Esophagus (tissue), 2 donors: Measurements from ENCODE around the gene MLYCD. TPM values are rescaled to one million over a fixed set of nuclear protein-coding genes. Genes with fewer than 3 reads are reported as not detected.
A peak's percentile ranks its signal among the peaks of the same experiment; 100 is the strongest.

Experiments used
- H3K27ac ChIP-seq, 2 donors: one replicate each; pipeline ENCODE4 v1.5.1; 2013; ENCODE audit warnings: low read depth in 2 of 2, mild to moderate bottlenecking in 2 of 2, inconsistent platforms in 1 of 2, low read length in 1 of 2, moderate library complexity in 1 of 2
- H3K27me3 ChIP-seq, 2 donors: one replicate each; pipeline ENCODE4 v1.6.1; 2013; ENCODE audit warnings: low read length in 2 of 2, control low read depth in 1 of 2, mild to moderate bottlenecking in 1 of 2; ENCODE audit not compliant: insufficient read depth in 2 of 2, control insufficient read depth in 1 of 2
- H3K36me3 ChIP-seq, 2 donors: one replicate each; pipeline ENCODE4 v1.6.1; 2013; ENCODE audit warnings: low read length in 1 of 2; ENCODE audit not compliant: control insufficient read depth in 2 of 2, insufficient read depth in 2 of 2
- H3K4me1 ChIP-seq, 2 donors: one replicate each; pipeline ENCODE4 v1.6.1; 2013; ENCODE audit warnings: low read length in 1 of 2; ENCODE audit not compliant: control insufficient read depth in 2 of 2, insufficient read depth in 2 of 2
- H3K4me3 ChIP-seq, 2 donors: one replicate each; pipeline ENCODE4 v1.5.1; 2013; ENCODE audit warnings: low read length in 2 of 2, mild to moderate bottlenecking in 2 of 2, low read depth in 1 of 2, moderate library complexity in 1 of 2
- H3K9me3 ChIP-seq, 2 donors: one replicate each; pipeline ENCODE4 v1.6.1; 2013; ENCODE audit warnings: mild to moderate bottlenecking in 2 of 2, low read depth in 1 of 2, low read length in 1 of 2, moderate library complexity in 1 of 2; ENCODE audit not compliant: control insufficient read depth in 2 of 2, insufficient read depth in 1 of 2
- WGBS, 2 donors: extraction: QIAGEN DNeasy Blood & Tissue Kit; methylation state at CpG; one replicate each; pipeline ENCODE4 v1.1.7; 2013; 5-methylcytosine and 5-hydroxymethylcytosine counted together
- polyA plus RNA-seq, 2 donors: library from polyadenylated mRNA; stranded (reverse); fragments of 200-250 nt; gene quantifications; one replicate each; pipeline ENCODE4 v1.2.3, GENCODE V29; 2013
- donor health status: healthy with polysubstance abuse.
- donor health status: Bipolar disorder and iron deficiency.

Gene MLYCD
- polyA plus RNA-seq, 2 donors = 1.6 to 2.4 TPM

DNA sequence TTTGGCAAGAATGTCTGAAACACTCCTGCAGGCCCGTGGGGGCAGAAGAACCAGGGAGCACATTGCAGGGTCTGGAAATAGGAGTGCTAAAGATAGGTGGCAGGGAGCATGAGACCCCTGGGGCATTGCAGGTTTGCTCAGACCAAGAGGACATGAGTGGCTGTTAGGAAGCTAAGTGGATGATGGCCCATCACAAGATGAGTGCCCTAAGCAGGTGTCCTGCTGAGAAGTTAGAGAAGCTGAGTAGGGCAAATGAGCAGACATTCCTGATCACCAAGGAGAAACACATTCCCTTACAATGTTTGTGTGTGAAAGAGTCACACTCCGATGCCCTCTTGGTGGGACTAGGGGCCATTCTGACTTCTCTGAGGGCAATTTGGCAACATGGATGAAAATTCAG, 9.9 kb downstream of the MLYCD start:
- WGBS, 2 donors = 88 to 89% methylated on average over 2 of the region's 2 CpGs
- no peak overlapping the region for H3K27ac ChIP-seq
- H3K4me1 ChIP-seq = peaks cover 0 to 3% of the 10 kb centered on the region in 2 donors
- no peaks in the 10 kb centered on the region for H3K9me3 ChIP-seq
- H3K36me3 ChIP-seq = peaks cover 12% of the 10 kb centered on the region in 2 donors
- no peak overlapping the region for H3K4me3 ChIP-seq
- H3K27me3 ChIP-seq = no peaks in the 10 kb centered on the region

DNA sequence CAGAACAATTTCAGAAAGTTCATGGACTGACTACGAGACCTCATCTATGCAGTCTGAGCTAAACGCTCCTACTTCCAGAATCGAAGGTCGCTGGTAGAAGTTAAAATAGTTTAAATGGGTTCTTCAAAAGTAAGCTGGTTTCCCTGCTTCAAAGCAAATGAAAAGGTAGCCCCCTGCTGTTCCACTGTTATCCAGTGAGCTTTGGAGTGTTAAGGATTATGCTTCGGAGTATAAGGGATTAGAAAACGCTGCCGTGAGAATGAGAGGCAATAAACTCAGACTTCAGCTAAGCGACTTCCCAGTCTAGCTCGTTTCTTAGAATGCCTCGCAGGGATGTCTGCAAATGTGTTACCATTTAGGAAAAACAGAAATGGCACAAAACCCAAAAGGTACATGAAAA, 12.4 kb downstream of the MLYCD start:
- no peak overlapping the region for H3K4me3 ChIP-seq
- H3K27me3 ChIP-seq = no peaks in the 10 kb centered on the region
- no peak overlapping the region for H3K27ac ChIP-seq
- H3K4me1 ChIP-seq = peaks cover 0 to 3% of the 10 kb centered on the region in 2 donors
- no peaks in the 10 kb centered on the region for H3K9me3 ChIP-seq
- WGBS, 2 donors = 92 to 93% methylated on average over 10 of the region's 10 CpGs
- peaks cover 15 to 26% of the 10 kb centered on the region in 2 donors for H3K36me3 ChIP-seq

- no peaks in the 10 kb centered on the region for H3K9me3 ChIP-seq
- peaks cover 0 to 3% of the 10 kb centered on the region in 2 donors for H3K4me1 ChIP-seq
- 80 to 87% methylated on average over 12 of the region's 12 CpGs for WGBS, 2 donors
- no peaks in the 10 kb centered on the region for H3K27me3 ChIP-seq
- H3K36me3 ChIP-seq = peaks cover 15 to 33% of the 10 kb centered on the region in 2 donors
- H3K4me3 ChIP-seq = no peak overlapping the region
- H3K27ac ChIP-seq = peak overlapping the region in 1 of 2 donors; percentile 35
Observed at GRCh38 chr16:83912519-83913244, 13.8 kb downstream of the MLYCD start.

GRCh38 chr16:83913245-83913633, 14.3 kb downstream of the MLYCD start:
- Histone ChIP-seq H3K27ac (no peak overlapping the region), H3K4me1 (peaks cover 0 to 3% of the 10 kb centered on the region in 2 donors), H3K27me3 (no peaks in the 10 kb centered on the region), H3K9me3 (no peaks in the 10 kb centered on the region), H3K36me3 (peaks cover 18 to 38% of the 10 kb centered on the region in 2 donors), H3K4me3 (no peak overlapping the region)
- WGBS, 2 donors = 73 to 79% methylated on average over 15 of the region's 15 CpGs

GRCh38 chr16:83914091-83914710, 15.3 kb downstream of the MLYCD start:
- H3K27ac ChIP-seq = no peak overlapping the region
- peaks cover 0 to 2% of the 10 kb centered on the region in 2 donors for H3K9me3 ChIP-seq
- H3K4me3 ChIP-seq = no peak overlapping the region
- no peaks in the 10 kb centered on the region for H3K27me3 ChIP-seq
- peaks cover 0 to 3% of the 10 kb centered on the region in 2 donors for H3K4me1 ChIP-seq
- 91 to 93% methylated on average over 21 of the region's 21 CpGs for WGBS, 2 donors
- H3K36me3 ChIP-seq = peaks cover 21 to 47% of the 10 kb centered on the region in 2 donors

DNA sequence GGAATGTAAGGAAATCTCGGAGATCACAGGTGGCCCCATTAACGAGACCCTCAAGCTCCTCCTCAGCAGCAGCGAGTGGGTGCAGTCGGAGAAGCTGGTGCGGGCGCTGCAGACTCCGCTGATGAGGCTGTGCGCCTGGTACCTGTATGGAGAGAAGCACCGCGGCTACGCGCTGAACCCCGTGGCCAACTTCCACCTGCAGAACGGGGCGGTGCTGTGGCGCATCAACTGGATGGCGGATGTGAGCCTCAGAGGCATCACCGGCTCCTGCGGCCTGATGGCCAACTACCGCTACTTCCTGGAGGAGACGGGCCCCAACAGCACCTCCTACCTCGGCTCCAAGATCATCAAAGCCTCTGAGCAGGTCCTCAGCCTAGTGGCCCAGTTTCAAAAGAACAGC, 16.2 kb downstream of the MLYCD start:
- H3K27ac ChIP-seq = no peak overlapping the region
- peaks cover 0 to 3% of the 10 kb centered on the region in 2 donors for H3K4me1 ChIP-seq
- H3K4me3 ChIP-seq = no peak overlapping the region
- WGBS, 2 donors = 94 to 95% methylated on average over 22 of the region's 22 CpGs
- H3K36me3 ChIP-seq = peaks cover 21 to 53% of the 10 kb centered on the region in 2 donors
- no peaks in the 10 kb centered on the region for H3K27me3 ChIP-seq
- peaks cover 0 to 2% of the 10 kb centered on the region in 2 donors for H3K9me3 ChIP-seq

DNA sequence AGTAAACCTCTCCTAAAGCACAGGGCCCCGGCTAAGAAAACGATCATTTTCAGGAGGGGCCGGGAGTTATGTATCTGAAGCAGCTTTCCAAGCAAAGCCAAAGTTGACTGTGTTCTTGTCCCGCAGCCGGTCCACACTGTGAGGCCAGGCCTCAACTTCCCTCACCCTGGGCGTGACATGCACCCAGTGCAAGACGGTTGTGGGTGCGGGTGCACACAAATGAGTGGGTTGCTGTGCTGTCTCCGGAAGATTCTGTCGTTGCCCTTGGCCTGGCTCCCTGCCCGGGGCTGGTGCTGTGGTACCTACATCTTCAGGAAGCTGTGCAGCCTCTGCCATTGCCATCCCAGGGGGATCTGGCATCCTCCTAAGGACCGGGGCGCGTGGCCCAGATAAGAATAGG, 16.6 kb downstream of the MLYCD start:
- no peaks in the 10 kb centered on the region for H3K27me3 ChIP-seq
- H3K27ac ChIP-seq = no peak overlapping the region
- no peak overlapping the region for H3K4me3 ChIP-seq
- 94 to 95% methylated on average over 14 of the region's 14 CpGs for WGBS, 2 donors
- H3K9me3 ChIP-seq = peaks cover 0 to 2% of the 10 kb centered on the region in 2 donors
- H3K4me1 ChIP-seq = peaks cover 0 to 3% of the 10 kb centered on the region in 2 donors
- H3K36me3 ChIP-seq = peaks cover 21 to 53% of the 10 kb centered on the region in 2 donors

GRCh38 chr16:83917152-83918120, 18.5 kb downstream of the MLYCD start:
- Histone ChIP-seq H3K9me3 (peaks cover 0 to 2% of the 10 kb centered on the region in 2 donors), H3K27me3 (no peaks in the 10 kb centered on the region), H3K4me1 (peaks cover 0 to 2% of the 10 kb centered on the region in 2 donors), H3K4me3 (no peak overlapping the region), H3K36me3 (peaks cover 14 to 52% of the 10 kb centered on the region in 2 donors), H3K27ac (no peak overlapping the region)
- WGBS, 2 donors = 95 to 96% methylated on average over 51 of the region's 51 CpGs

DNA sequence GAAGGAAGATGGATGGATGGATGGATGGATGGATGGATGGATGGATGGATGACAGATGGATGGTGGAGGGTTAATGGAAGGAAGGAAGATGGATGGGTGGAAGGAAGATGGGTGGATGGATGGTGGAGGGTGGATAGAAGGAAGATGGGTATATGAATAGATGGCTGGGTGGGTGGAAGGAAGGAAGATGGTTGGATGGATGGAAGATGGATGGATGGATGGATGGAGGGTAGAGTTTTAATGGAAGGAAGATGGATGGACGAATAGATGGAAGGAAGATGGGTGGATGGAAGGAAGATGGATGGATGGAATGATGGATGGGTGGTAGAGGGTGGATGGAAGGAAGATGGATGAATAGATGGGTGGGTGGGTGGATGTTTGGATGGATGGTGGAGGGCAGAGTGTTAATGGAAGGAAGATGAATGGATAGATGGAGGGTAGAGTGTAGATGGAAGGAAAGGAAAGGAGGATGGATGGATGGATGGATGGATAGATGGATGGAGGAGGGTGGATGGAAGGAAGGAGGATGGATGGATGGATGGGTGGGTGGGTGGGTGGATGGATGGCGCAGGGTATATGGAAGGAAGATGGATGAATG, 22.1 kb downstream of the MLYCD start:
- no peak overlapping the region for H3K27ac ChIP-seq
- H3K36me3 ChIP-seq = peaks cover 11 to 41% of the 10 kb centered on the region in 2 donors
- peaks cover 0 to 2% of the 10 kb centered on the region in 2 donors for H3K9me3 ChIP-seq
- no peaks in the 10 kb centered on the region for H3K27me3 ChIP-seq
- no peak overlapping the region for H3K4me3 ChIP-seq
- WGBS, 2 donors = 88 to 96% methylated on average over 2 of the region's 2 CpGs
- peaks cover 0 to 4% of the 10 kb centered on the region in 2 donors for H3K4me1 ChIP-seq
